Measurements from ENCODE around the gene DRAXIN.

The DRAXIN gene

DNA sequence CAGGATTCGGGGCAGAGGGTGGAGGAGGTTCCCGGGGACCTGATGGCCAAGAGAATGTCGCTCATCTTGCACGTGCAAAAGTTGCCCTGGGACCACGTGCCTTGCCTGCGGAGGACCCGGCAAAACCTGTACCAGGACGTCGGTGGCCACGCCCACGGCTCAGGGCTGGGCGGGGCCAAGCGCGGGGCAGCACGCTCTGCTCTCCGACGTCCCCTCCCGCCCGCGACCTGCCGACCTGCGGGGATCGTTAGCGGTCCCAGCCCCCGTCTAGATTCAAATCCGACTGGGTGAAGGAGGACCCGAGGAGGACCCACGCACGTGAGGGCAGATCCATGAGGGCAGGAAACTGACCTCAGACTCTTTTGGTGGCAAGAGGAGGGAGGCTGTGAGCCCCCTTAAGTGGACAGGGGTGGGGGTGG, 70.5 kb downstream of the DRAXIN start, which contains the start of gene C1orf167:
Gene C1orf167 (plus strand): TSS at position 206 of the 419 bp plus-strand sequence. CDS start 2,208 bp downstream, outside the sequence.
- H3F3A ChIP-seq (ENCODE audit: insufficient read depth, low read length): no peaks in the 10 kb centered on the region
- H3K79me2 ChIP-seq (ENCODE audit: low read length): no peaks in the 10 kb centered on the region
- H3K4me3 ChIP-seq (ENCODE audit: low read length): no peak within 1 kb of the TSS
- TF ChIP-seq EZH2 (optimal IDR thresholded peaks at IDR 0.05; ENCODE audit: low read depth, low read length): no peak
- TF ChIP-seq, protein P1, sequence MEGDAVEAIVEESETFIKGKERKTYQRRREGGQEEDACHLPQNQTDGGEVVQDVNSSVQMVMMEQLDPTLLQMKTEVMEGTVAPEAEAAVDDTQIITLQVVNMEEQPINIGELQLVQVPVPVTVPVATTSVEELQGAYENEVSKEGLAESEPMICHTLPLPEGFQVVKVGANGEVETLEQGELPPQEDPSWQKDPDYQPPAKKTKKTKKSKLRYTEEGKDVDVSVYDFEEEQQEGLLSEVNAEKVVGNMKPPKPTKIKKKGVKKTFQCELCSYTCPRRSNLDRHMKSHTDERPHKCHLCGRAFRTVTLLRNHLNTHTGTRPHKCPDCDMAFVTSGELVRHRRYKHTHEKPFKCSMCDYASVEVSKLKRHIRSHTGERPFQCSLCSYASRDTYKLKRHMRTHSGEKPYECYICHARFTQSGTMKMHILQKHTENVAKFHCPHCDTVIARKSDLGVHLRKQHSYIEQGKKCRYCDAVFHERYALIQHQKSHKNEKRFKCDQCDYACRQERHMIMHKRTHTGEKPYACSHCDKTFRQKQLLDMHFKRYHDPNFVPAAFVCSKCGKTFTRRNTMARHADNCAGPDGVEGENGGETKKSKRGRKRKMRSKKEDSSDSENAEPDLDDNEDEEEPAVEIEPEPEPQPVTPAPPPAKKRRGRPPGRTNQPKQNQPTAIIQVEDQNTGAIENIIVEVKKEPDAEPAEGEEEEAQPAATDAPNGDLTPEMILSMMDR (IDR thresholded peaks at IDR 0.05; ENCODE audit: low read length): no peak
- no peak for TF ChIP-seq EZH2phosphoT487 (IDR thresholded peaks at IDR 0.05; ENCODE audit: low read length)
- no peak within 1 kb of the TSS for H3K4me2 ChIP-seq (ENCODE audit: low read depth, low read length)
- no peak within 1 kb of the TSS for H2AFZ ChIP-seq (ENCODE audit: low read length)
- no peaks in the 10 kb centered on the region for H3K36me3 ChIP-seq (replicated peaks; ENCODE audit: insufficient read depth, low read length)
- no peak within 1 kb of the TSS for H3K9ac ChIP-seq (ENCODE audit: low read length)
- no peaks in the 10 kb centered on the region for H4K20me1 ChIP-seq (ENCODE audit: insufficient read depth, low read length)
- H3K9me3 ChIP-seq (replicated peaks; ENCODE audit: insufficient read depth, low read length): no peaks in the 10 kb centered on the region
- H3K9me2 ChIP-seq (replicated peaks; ENCODE audit: insufficient read depth, low read length): no peaks in the 10 kb centered on the region
- H3K4me1 ChIP-seq (ENCODE audit: low read length): no peaks in the 10 kb centered on the region
- peaks cover 20% of the 10 kb centered on the region for H3K27me3 ChIP-seq (replicated peaks; ENCODE audit: insufficient read depth, low read length)
- no peak for DNase-seq
- H3K27ac ChIP-seq (ENCODE audit: low read length): no peak within 1 kb of the TSS

DNA sequence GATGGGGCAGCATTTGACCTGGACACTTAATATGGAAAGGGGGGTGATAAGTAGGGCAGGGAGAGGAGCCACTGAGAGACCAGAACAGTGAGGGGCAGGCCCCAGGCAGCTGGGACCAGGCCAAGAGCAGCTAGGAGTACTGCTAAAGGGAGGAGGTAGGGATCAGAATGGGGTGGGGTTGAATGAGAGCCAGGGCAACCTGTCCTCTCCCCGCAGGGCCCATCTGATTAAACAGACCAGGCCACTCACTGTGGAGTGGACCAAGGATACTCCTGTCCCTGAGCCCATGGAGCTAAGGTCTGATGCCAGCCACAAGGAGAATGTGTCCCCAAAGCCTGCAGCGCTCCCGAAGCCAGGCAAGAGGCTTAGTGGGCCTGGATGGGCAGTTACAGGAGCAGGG, 72.6 kb downstream of the DRAXIN start:
- H4K20me1 ChIP-seq (ENCODE audit: insufficient read depth, low read length): no peaks in the 10 kb centered on the region
- no peak for DNase-seq
- H3K9me3 ChIP-seq (replicated peaks; ENCODE audit: insufficient read depth, low read length): no peaks in the 10 kb centered on the region
- H3K9me2 ChIP-seq (replicated peaks; ENCODE audit: insufficient read depth, low read length): no peaks in the 10 kb centered on the region
- H3K4me1 ChIP-seq (ENCODE audit: low read length): no peaks in the 10 kb centered on the region
- H3K9ac ChIP-seq (ENCODE audit: low read length): no peak overlapping the region
- H3K27ac ChIP-seq (ENCODE audit: low read length): no peak overlapping the region
- TF ChIP-seq, protein P1 (IDR thresholded peaks at IDR 0.05; ENCODE audit: low read length): no peak
- TF ChIP-seq EZH2phosphoT487 (IDR thresholded peaks at IDR 0.05; ENCODE audit: low read length) (no peak), EZH2 (optimal IDR thresholded peaks at IDR 0.05; ENCODE audit: low read depth, low read length) (no peak)
- H3K79me2 ChIP-seq (ENCODE audit: low read length): no peaks in the 10 kb centered on the region
- H2AFZ ChIP-seq (ENCODE audit: low read length): no peak overlapping the region
- H3K4me3 ChIP-seq (ENCODE audit: low read length): no peak overlapping the region
- H3K27me3 ChIP-seq (replicated peaks; ENCODE audit: insufficient read depth, low read length): peaks cover 36% of the 10 kb centered on the region
- no peaks in the 10 kb centered on the region for H3K36me3 ChIP-seq (replicated peaks; ENCODE audit: insufficient read depth, low read length)
- no peak overlapping the region for H3K4me2 ChIP-seq (ENCODE audit: low read depth, low read length)
- H3F3A ChIP-seq (ENCODE audit: insufficient read depth, low read length): no peaks in the 10 kb centered on the region

DNA sequence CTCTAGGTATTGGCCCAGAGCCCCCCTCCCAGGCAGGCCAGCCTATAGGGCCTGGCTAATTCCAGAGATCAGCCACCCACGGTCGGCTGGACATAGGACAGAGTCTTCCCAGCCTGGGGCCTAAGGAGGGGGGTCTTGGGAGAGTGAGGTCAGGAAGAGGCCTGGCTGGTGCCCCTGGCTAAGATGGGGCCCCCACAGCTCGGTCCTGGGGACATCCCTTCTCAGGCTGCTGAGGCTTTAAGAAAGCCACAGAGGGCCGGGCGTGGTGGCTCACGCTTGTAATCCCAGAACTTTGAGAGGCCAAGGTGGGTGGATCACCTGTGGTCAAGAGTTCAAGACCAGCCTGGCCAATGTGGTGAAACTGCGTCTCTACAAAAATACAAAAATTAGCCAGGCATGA, 73.0 kb downstream of the DRAXIN start:
- no peak for DNase-seq
- H3K4me2 ChIP-seq (ENCODE audit: low read depth, low read length): no peak overlapping the region
- no peak overlapping the region for H3K27ac ChIP-seq (ENCODE audit: low read length)
- no peaks in the 10 kb centered on the region for H4K20me1 ChIP-seq (ENCODE audit: insufficient read depth, low read length)
- H2AFZ ChIP-seq (ENCODE audit: low read length): no peak overlapping the region
- H3K27me3 ChIP-seq (replicated peaks; ENCODE audit: insufficient read depth, low read length): peaks cover 39% of the 10 kb centered on the region
- no peaks in the 10 kb centered on the region for H3K79me2 ChIP-seq (ENCODE audit: low read length)
- H3K9me3 ChIP-seq (replicated peaks; ENCODE audit: insufficient read depth, low read length): no peaks in the 10 kb centered on the region
- H3K4me3 ChIP-seq (ENCODE audit: low read length): no peak overlapping the region
- no peak overlapping the region for H3K9ac ChIP-seq (ENCODE audit: low read length)
- TF ChIP-seq EZH2 (optimal IDR thresholded peaks at IDR 0.05; ENCODE audit: low read depth, low read length) (no peak), EZH2phosphoT487 (IDR thresholded peaks at IDR 0.05; ENCODE audit: low read length) (no peak)
- TF ChIP-seq, protein P1 (IDR thresholded peaks at IDR 0.05; ENCODE audit: low read length): no peak
- H3F3A ChIP-seq (ENCODE audit: insufficient read depth, low read length): no peaks in the 10 kb centered on the region
- H3K36me3 ChIP-seq (replicated peaks; ENCODE audit: insufficient read depth, low read length): no peaks in the 10 kb centered on the region
- H3K4me1 ChIP-seq (ENCODE audit: low read length): no peaks in the 10 kb centered on the region
- H3K9me2 ChIP-seq (replicated peaks; ENCODE audit: insufficient read depth, low read length): no peaks in the 10 kb centered on the region

Data from MM.1S (cell line).